ENCODE measurements around the gene MDN1.

- TF ChIP-seq, protein P1, sequence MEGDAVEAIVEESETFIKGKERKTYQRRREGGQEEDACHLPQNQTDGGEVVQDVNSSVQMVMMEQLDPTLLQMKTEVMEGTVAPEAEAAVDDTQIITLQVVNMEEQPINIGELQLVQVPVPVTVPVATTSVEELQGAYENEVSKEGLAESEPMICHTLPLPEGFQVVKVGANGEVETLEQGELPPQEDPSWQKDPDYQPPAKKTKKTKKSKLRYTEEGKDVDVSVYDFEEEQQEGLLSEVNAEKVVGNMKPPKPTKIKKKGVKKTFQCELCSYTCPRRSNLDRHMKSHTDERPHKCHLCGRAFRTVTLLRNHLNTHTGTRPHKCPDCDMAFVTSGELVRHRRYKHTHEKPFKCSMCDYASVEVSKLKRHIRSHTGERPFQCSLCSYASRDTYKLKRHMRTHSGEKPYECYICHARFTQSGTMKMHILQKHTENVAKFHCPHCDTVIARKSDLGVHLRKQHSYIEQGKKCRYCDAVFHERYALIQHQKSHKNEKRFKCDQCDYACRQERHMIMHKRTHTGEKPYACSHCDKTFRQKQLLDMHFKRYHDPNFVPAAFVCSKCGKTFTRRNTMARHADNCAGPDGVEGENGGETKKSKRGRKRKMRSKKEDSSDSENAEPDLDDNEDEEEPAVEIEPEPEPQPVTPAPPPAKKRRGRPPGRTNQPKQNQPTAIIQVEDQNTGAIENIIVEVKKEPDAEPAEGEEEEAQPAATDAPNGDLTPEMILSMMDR (IDR thresholded peaks at IDR 0.05), result no peak
- TF ChIP-seq POLR2A (IDR thresholded peaks at IDR 0.05; ENCODE audit: low read depth), result no peak
These were observed 151.6 kb downstream of the MDN1 start for GRCh38 chr6:89667872-89668556.

Measured in esophagus muscularis mucosa (tissue), 3 donors.